HG03460 (cell line): ENCODE results near the gene PLPPR4.
"Not testable (repeated sequence)": the region's sequence is repeated elsewhere in the genome, so short reads cannot be mapped to it uniquely, and the experiment has no call there.

Experiments
- ATAC-seq: cut with Tn5 transposase; IDR thresholded peaks from one replicate; pipeline ENCODE4 v1.9.1; 2021; ENCODE audit not compliant: unreplicated experiment

The PLPPR4 gene, protein sequence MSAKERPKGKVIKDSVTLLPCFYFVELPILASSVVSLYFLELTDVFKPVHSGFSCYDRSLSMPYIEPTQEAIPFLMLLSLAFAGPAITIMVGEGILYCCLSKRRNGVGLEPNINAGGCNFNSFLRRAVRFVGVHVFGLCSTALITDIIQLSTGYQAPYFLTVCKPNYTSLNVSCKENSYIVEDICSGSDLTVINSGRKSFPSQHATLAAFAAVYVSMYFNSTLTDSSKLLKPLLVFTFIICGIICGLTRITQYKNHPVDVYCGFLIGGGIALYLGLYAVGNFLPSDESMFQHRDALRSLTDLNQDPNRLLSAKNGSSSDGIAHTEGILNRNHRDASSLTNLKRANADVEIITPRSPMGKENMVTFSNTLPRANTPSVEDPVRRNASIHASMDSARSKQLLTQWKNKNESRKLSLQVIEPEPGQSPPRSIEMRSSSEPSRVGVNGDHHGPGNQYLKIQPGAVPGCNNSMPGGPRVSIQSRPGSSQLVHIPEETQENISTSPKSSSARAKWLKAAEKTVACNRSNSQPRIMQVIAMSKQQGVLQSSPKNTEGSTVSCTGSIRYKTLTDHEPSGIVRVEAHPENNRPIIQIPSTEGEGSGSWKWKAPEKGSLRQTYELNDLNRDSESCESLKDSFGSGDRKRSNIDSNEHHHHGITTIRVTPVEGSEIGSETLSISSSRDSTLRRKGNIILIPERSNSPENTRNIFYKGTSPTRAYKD

DNA sequence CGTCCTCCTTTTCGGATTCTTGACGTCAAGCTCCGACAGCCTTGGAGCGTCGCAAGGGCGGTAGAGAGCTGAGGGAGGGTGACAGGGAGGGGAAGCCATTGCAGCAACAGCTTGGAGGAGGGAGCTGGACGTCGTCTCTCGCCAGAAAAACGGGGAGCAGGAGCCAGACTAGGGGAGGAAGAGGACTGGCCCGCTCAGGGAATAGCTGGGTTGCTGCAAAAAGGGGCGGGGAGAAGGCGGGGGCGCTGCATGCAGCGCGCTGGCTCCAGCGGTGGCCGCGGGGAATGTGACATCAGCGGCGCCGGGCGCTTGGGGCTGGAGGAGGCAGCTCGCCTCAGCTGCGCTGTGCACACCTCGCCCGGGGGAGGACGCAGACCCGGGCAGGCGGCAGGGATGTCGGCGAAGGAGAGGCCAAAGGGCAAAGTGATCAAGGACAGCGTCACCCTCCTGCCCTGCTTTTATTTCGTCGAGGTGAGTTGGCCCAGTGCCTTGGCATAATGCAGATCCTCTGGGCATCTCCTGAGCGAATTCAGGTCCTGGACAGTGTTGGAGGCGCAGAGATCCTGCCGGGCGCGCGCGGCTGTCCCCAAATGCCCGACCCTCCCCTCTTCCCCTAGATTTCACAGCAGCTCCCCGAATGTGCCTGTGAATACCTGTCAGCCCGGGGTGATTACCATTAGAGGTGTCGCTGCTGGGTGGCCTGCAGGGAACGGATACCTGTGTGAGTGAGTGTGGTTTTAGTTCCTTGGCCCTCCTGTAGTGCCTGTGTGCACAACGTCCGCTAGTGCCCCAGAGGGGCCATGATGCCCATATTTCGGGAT lies at the start of gene PLPPR4:
Gene PLPPR4, plus strand, starts transcription at position 292 of the 821 bp plus-strand sequence. Its CDS starts 102 bp downstream, at position 394.
- no peak for ATAC-seq

DNA sequence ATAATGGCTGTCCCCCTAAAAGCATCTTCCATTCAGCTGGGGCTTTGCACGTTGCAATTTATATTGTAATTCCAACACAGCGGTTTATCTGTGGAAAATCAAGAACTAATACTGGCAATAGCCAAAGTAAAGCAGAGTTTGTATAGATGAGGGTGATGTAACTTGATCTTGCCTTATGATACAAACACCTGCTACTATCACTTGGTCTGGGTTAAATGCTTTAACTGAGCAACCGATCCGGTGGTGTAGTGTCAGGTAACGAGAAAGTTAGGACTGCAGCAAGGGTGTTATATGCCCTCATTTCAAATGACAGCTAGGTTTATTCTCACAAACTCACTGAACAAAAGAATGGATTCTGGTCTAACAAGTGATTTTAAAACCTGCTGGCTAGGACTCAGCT lies 47.3 kb upstream of the PLPPR4 start:
- ATAC-seq = no peak

DNA sequence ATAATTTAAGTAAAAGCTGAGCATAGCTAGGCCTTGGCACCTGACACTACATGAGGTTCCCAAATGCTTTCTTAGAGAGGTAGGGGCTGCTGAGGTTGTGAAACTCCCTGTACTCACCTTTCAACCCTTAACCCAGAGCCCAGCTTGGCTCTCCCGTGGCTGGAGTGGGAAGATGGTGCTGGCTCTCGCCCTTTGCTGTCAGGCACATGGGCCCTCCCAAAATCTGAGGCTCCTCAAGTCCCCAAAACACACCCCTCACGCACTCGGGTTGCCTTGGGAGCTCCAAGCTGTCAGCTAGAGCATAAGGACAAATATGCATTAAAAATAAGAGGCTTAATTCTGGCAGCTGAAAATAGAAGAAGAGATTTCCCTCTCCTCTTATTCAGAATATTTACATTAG lies 46.7 kb upstream of the PLPPR4 start:
- no peak for ATAC-seq

DNA sequence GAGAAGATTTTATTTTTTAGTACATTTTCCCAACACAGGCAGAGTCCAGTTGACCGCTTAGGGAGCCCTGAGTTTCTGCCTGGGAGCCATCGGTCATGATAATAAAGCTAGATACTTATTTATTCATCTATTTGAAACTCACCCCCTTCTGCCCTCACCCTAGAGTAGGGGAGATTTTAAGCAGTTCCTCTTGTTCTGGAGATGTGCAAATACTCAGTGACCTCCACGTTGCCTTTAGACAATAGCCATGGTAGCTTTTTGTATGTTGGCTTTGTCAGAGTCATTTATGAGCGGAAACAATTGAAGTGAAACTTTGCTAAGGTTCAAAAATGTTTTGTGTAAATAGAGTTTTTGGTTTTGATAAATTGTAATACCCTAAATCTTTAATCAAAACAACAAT lies 45.7 kb upstream of the PLPPR4 start:
- no peak for ATAC-seq

DNA sequence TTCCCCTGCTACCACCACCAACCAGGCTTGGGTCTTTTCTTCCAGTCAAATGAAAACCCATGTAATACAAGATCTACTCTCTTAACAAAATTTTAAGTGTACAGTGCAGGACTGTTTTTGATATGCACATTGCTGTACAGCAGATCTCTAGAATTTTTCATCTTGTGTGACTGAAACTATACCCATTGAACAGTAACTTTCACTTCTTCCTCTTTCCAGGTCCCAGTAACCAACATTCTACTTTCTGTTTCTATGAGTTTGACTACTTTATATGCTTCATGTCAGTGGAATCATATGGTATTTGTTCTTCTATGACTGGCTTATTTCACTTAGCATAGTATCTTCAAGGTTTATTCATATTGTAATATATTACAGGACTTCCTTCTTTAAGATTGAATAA lies 45.3 kb upstream of the PLPPR4 start:
- peak; percentile 92 for ATAC-seq

DNA sequence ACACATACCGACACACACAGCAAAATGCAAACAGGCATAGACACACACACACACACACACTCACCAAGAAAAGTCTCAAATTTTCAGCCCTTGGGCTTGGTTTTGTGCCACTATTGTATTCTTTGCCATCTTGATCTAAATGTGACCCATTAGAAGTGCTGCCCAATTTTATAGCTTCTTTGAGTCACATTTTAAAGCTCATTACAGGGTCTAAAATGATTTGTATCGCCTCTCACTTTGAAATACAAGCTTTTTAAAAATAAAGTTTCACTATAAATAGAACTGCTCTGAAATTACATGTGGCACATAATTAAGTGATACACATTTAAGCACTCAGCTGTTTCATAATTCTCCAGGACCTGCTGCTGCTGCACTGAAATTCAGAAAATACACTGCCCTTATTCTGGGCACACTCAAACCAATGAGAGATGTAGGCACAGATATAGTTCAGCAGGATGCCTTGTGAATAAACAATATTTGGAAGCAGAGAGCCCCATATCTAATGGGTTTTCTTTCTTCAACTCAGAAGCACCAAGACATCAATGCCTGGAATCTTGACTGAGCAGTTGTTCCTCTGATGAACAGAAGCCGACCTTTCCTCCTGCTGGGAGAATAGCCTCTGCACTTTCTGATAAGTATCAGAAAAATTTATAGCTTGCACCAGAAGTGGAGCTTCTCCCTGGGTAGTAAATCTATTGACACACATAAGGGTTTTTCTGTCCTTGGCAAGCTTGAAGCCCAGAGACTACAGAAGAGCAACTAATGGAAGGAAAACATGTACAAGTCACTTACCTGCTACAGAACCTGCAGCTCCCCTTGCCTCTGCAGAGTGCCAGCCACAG lies 37.0 kb upstream of the PLPPR4 start:
- ATAC-seq = no peak

DNA sequence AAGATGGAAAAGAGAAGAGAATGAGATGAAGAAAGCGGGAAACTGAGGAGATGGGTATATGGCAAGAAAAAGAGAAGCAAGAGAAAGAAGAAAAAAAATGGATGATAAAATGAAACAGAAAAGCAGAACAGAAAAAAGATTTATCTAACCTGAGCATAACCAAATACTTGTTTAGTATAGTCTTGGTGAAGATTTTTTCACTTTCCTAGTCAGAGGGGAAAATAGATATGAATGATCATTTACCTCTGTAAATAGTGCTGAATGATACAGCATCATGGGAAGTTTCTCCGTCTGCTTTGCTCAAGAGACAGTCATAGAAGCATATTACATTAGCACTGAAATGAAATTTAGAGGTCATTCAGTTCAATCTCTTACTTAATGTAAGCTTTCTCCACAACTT lies 36.1 kb upstream of the PLPPR4 start:
- no peak for ATAC-seq

DNA sequence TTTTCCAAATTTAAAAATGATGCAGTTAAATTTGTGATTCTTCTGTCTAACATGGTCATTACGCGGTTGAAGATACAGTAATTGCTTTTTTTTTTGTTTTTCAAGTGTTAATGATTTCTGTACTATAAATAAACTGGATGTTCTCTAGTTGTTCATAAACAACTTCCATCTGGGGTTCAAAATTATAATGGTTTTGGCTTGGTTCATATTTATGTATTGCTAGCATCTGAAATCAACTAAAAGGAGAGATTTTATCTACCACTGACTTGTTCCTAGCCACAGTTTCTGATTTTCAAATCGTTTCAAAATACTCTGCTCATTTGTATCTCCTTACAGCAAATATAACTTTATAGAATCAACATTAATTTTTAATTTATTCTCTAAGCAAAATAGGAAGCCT lies 35.2 kb upstream of the PLPPR4 start:
- no peak for ATAC-seq

DNA sequence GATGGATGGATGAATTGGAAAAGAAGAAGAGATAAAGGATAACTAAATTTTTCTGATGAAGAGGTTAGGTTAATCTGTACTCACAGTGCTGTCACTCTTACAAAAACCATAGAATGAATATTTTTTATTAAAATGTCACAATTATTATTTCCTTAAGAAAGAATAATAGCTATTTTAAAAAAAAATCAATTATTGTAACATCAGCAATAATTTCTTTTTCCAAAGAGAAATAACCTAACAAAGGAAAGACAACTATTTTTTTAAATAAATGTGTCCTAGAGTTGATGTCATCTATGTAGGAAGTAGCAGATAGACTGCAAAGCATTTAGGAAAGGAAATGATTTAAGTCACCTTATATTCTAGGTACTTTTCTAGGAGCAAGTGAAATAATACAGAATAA lies 33.6 kb upstream of the PLPPR4 start:
- no peak for ATAC-seq

DNA sequence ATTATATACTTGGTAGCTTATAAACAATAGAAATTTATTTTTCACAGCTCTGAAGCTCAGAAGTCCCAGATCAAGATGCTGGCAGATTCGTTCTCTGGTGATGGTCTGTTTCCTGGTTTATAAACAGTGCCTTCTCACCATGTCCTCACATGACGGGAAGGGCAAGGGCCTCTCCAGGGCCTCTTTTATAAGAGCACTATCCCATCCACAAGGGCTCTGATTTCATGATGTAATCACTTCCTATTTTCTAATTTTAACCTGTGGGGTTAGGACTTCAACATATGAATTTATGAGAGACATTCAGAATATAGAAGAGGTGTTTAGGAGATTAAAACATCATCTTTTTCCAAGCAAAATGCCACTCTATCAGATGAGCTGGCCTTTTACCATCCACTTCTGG lies 32.1 kb upstream of the PLPPR4 start:
- ATAC-seq = no peak

DNA sequence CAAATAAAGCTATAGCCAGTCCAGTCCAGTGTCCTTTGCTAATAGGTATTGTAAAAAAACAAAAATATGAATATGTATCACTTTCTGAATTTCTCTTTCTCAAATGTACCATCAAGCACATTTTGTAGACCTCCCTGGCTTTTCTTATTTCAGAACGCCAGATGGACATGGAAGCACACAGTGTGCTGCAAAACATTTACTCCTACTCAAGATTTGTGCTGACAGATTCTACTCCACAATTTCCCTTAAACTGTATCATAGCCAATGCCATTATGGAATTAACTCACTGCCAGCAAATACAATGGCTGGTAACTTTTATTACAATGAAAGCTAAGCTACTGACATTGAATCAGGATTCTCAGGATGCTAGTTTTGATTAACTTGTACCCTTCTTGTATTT lies 30.8 kb upstream of the PLPPR4 start:
- no peak for ATAC-seq

DNA sequence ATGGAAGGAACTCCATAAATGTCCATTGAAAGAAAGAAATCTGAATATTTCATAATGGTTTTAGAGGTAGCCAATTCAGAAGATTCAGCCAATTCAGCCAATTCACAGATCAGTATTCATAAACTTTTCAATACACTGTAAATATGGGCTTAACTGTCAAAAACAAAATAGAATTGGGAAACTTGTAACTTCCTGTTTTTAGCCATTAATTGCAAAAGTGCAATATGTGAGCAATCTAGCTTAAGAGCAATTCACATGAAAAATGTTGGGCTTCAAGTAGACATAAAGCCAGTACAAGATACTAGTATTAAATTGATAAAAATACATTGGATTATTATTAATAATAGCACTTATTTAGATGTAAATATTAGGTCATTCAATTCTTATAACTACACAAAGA lies 27.5 kb upstream of the PLPPR4 start:
- no peak for ATAC-seq

DNA sequence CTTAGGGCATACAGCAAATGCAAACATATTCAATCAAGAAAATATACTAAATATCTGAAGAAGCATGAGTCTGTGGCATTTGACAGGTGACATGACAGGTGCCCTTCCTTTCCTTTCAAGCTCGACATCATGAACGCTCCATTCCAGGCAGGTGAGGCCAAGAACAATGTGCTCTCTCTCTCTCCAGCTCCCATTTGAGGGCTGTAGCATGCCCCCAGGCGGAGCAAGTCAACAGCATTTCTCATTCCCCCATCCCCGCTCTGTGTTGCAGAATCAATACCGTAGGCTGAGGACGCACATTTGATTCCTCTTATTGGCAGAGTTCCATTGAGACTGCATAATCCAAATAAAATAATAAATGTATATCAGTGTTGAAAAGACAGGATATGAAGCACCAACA lies 24.6 kb upstream of the PLPPR4 start:
- ATAC-seq = no peak

DNA sequence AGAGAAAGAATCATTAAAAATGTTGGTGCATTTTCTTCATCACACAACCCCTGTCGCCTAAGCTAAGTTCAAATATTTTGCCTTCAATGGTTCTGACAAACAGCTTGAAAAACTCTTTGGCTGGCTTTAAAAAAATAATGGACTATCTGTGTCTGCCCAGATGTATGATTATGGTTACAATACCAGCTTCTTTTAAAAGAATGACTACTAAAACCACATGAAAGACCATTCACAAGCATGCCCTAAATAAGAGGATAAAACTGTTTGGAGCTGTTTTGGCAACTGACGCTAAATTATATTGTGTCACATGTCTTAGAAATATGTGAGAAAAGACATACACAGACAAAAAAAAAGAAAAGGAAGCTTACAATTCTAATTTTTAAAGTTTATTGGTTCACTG lies 23.7 kb upstream of the PLPPR4 start:
- ATAC-seq = no peak

DNA sequence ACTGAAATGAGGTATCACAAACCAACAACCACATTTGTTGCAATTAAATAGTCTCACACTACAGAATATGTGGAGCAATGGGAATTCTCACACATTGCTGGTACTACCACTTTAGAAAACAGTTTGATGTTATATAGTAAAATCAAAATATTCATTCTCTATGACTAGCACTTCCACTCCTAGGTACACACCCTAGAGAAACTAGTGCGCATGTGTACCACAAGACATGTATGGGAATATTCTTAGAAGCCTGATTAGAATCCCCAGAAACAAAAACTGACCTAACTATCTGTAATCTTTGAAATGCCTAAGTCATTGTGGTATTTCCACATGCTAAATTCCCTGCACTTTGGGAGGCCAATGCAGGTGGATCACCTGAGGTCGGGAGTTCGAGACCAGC lies 18.1 kb upstream of the PLPPR4 start:
- ATAC-seq = no peak

DNA sequence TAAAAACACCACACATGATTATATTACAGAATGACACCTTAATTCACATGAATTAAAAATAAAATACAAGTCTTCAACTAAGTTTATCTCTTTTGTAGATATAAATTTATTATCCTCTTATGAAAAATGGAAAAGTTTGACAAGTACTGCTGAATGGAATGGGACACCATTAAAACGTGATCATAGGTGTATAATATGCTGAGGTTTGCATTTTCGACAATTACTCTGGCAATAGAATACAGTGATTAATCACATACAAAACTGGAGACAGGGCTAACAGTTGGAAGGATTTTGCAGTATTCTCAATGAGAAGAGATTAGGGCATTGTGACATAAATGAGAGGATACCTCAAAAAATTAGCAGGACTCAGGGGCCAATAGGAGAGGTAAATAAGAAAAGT lies 17.1 kb upstream of the PLPPR4 start:
- no peak for ATAC-seq

DNA sequence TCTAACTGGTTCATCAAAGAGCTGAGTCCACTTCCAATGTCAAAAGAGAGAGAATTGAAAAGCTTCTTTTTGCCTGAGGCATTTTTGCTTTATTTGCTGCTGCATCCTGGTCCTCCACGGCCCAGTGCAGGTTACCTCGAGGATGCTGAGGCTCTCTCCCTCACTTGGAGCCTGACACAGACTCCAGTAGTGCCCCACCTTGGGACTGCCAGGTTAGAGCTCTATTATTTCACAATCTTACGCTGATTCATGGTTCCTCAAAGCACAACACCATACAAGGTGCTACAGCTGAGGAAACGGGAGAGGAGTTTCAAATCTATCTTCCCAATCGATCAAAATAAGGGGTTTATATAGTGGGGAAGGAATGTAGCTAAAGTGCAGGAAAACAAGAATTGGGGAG lies 13.6 kb upstream of the PLPPR4 start:
- ATAC-seq = no peak

DNA sequence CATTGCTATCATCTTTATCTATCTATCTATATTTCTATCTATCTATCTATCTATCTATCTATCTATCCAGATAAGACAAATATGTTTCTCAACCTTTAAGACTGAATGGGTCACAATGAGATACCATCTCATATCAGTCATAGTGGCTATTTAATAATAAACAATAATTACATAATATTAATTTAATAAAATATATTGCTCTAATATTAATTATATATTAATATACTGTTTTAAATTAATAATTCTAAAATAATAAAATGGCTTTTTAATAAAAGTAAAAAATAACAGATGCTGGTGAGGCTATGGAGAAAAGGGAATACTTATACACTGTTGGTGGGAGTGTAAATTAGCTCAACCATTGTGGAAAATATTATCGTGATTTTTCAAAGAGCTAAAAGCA lies 13.0 kb upstream of the PLPPR4 start:
- ATAC-seq = no peak

DNA sequence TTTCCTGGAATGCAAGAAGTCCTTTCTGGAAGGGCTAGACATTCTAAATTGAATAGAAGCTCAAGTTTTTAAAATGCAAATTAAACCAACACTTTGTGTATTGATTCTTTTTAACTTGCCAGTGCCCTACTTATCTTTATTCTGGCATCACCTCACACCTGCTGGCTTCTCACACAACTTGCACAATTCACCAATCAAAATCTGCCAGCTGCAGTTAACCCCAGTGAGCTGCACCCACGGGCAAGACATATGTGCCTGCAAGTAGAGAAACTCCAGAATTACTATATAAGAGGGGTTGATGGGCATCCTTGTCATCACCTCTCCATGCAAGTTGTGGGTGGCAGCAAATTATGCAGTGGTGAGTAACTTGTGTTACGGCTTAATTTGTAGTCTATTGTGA lies 11.7 kb upstream of the PLPPR4 start:
- no peak for ATAC-seq

DNA sequence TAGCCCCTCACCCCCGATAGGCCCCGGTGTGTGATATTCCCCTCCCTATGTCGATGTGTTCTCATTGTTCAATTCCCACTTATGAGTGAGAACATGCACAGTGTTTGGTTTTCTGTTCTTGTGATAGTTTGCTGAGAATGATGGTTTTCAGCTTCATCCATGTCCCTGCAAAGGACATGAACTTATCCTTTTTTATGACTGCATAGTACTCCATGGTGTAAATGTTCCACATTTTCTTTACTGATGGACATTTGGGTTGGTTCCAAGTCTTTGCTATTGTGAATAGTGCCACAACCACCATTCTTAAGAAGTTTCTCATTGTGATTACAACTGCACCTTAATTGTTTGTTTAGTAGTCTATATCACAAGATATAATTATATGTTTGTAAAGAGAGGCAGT lies 3.9 kb upstream of the PLPPR4 start:
- not testable (repeated sequence) for ATAC-seq

DNA sequence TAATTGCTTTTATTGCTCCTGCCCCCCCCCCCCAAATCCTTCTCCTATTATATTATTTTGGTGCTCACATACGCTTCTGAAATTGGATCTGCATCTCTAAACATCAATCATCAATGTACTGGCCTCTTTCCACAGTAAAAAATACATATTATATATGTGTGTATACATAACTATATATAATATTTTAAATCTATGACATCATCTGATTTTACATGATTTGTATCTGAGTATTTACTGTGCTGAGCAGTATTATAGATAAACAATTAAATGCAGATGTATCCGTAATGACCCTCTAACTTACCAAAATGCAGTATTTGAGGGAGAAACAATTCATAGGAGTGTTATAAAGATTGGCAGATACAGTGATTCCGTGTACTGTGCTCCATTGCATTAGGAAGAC lies 832 bp downstream of the PLPPR4 start:
- no peak for ATAC-seq
